GF-D8 (cell line): ENCODE data around the gene ITFG2.
A peak's percentile ranks its signal among the peaks of the same experiment; 100 is the strongest.

Source experiments
- DNase-seq: peaks from one replicate; lab custom pipeline; 2025; lab: John Stamatoyannopoulos, UW

ITFG2 gene

DNA sequence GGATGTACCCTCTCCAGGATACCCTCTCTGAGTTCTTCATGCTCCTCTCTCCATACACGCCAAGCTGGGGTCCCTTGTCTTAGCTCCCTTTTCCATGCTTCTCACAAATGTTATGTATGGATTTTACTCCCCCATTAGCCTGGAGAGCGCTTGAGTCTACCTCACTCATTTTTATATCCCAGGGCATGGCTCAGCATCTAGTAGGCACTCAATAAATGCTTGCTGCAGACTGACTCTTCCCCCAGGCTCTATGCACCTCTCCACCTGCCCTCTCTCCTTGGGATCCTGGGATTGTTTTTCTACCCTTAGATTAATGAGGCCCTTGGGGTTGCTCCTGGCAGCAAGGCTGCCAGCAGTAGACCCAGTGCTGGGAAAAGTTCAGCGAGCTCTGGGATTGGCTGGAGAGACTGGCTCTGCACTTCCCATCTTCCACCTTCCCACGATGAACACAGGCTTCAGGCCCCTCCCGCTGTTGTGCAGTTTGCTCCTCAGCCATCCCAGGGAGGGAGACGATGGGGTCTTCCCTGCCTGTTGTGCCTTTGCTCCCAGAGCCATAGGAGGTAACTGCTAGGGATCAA lies 20.2 kb downstream of the ITFG2 start:
- DNase-seq, result no peak

DNA sequence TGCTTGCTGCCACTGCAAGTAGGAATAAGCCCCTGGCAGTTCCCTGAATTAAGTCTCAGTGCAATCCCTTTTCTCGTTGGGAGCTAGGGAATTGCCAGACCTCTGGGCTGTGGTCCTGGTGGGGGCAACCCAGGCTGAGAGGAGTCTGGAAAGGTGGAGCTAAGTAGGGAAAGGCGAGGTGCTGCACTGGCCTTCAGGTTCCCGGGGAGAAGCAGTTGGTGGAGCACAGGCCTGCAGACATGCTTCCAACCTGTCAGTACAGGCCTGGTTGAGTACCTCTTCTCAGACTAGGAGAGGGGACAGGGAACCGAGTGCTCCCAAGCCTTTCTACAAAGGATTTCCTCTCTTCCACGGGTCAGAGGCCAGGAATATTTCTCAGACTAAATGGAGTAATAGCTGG lies 20.9 kb downstream of the ITFG2 start:
- DNase-seq, result no peak

DNA sequence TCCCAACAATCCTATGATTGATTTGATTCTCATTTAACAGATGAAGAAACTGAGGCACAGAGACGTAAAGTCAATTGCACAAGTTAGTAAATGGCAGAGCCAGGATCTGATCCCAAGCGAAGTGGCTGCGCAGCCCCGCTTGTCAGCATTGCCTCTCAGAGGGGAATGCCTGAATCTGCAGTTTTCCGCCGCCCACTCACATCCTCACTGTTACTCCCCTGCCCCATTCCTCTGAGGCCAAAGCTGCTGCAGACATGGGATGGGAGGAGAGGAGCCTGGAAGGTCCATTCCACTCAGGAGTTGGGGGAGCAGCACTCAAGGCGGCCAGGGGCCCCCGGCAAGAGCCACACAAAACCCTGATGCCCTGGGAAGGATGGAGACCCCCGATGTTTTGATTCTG lies 21.3 kb downstream of the ITFG2 start:
- DNase-seq, result no peak

DNA sequence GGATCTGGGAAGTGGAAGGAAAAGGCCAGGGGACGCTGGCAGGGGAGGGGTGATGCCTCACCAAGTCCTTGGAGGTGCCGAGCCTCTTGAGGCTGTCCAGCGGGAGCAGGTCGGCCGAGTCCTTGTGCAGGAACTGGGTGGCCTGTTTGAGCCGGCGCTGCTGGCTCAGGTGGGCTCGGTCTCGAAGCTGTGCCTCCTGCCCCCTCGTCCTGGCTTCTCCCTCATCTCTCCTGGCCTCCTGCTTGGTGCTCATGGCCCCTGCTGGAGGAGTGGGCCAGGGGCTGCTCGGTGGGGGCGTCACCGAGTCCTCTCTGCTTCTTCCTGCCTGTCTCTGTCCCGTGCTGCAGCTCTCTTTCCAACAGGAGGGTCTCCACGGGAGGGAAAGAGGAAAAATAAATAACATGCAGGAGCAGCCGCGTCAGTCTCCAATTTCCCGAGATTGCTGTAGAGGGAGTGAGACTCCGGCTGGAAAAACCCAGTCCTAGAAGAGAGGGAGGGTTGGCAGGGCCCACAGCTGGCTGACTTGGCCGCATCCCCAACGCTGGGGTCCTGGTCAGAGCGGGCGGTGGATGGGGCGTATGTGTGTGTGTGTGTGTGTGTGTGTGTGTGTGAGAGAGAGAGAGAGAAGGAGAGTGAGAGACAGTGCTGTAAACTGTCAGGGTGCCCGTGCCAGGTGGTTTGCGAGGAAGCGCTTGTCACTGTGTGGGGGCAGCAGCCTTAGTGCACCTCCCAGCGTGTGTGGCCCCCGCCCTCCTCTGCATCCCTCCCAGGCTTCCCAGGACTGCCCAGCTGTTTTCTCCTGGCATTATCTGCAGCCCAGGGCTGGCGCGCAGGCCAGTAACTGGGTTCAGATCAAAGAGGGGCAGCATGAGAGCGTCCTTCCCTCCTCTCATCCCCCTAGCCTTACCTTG lies 22.4 kb downstream of the ITFG2 start, which contains the start of gene NRIP2:
Gene NRIP2 (minus strand): TSS at position 455 of the 911 bp plus-strand sequence. CDS start 52 bp downstream, at position 403.
- no peak for DNase-seq

DNA sequence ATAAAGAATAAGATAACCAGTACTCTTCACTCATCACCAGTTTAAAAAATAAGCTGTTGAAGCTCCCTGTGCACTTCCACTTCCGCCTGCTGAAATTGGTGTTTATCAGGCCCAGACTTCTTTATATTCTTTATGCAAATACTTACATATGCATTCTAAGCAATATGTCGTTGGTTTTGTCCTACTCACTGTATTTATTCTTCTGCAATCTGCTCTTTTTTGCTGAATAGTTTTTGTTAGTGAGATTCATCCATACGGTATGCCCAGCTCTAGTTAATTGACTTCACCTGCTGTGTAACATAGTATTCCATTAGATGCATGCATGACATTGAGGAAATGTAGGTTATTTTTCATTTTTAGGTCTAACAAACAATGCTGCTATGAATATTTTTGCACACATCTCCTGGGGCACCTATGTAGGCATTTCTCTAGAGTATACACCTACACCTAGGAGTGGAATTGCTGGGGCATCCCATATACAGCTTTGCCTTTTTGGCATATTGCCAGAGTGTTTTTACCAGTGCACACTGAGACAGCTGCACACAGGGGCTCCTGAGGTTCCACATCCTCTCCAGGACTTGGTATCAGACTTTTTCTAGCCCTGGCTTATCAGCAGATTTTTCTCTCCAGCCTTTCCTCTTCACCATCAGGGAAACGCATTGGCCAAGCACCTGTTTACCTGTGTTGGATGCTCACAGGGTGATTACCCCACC lies 23.4 kb downstream of the ITFG2 start:
- no peak for DNase-seq

DNA sequence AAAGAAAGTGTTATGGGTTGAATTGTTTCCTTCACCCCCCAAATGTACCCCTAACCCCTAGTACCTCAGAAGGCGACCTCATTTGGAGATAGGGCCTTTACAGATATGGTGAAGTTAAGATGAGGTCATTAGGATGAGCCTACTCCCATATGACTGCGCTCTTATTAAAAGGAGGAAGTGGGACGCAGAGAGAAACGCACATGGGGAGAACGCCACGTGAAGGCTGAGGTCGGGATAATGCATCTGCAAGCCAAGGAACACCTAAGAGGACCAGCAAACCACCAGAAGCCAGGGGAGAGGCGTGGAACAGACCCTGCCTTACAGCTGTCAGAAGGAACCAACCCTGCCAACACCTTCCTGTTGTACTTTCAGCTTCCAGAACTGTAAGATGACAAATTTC lies 24.1 kb downstream of the ITFG2 start:
- DNase-seq, result peak; percentile 27

DNA sequence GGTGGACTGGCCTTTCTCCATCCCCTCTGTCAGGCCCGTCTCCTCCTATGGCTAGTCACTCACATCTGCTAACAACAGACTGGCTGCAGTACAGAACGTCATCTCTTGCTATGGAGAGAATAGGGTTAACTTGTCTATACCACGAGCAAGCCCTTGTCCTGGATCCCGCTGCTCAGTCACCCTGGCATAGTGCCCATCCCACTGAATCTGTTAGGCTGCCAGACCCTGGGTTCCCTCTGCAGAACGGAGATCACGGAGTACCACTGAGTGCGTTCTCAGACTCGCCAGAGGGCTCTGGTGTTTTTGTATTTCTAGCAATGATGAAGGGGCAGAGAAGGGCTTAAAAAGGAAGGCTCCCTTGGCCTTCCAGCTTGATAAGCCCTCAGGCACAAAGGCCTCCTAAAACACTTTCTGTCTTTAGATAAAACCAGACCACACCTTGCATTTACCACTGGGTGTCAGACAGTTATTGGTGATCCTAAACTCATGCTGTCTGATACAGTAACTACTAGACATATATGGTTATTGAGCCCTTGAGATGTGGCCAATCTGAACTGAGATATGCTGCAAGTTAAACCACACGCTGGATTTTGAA lies 28.7 kb downstream of the ITFG2 start:
- DNase-seq, result no peak

DNA sequence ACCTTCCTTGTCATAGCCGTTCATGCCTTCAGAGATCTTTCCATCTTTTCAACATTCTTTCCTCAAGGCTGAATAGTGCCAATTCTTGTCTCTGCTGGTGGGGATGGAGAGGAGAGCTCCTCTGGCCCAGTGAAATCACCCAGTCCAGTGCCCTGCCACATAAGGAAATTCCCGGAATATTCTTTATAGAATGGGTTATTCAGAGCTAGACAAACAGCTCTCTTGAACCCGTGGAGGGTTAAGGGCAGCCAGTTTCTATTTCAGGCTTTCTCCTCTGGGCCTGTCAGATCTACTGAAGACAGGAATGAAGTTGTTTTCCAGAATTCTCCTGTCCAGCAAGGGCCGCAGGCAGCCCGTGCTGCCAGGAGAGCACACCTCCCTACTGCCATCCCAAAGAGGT lies 30.5 kb downstream of the ITFG2 start:
- DNase-seq, result no peak

DNA sequence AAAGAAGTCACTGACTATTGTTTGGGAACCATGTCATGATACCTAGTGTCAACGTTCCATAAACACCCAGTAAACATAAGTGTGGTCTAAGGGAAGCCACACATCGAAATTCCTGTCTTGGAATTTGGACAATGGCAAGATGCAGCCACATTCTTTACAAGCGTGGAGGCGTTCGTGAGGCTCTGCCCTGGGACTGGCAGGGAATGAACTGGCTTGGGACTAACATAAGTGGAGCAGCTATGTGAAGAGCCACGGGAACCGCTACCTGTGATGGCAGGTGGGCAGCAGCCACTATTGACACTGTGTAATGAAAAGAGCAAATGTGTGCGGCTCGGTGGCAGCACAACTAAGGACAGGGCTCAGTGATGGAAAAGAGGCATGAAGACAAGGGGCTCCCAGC lies 32.3 kb downstream of the ITFG2 start:
- DNase-seq, result no peak

DNA sequence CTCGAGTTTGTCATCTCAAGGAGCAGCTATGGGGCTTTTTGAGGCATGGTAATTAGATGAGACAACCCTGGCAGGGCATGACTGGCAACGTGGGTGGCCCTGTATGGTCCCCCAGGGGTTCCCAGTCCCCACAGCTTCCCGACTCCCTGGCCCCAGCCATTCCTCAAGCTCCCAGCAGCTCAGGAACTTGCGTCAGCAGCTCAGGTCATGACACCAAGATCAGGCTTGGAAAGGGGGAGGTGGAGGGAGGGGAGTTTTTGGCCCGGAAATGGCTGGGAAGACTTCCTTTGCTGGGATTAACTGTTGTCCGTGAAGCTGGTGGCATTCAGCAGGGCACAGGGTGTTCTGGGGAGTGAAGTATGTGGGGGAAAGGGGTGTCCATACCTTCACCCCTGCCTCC lies 32.8 kb downstream of the ITFG2 start:
- no peak for DNase-seq

DNA sequence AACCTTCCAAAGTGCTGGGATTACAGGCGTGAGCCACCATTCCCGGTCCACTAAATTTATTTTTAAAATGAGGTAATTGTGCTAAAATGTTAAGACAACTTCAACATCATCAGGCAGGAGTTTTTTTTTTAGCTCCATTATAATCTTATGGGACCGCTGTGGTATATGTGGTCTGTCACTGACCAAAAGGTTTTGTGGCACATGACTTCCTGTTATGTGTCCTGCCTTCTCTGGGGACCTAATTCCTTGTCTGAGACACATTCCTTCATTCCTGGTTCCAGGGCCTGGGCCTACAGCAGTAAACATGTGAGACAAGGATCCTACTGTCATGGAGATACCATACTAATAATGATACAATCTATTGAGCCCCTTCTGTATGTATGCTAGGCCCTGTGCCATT lies 39.5 kb downstream of the ITFG2 start:
- DNase-seq, result no peak

DNA sequence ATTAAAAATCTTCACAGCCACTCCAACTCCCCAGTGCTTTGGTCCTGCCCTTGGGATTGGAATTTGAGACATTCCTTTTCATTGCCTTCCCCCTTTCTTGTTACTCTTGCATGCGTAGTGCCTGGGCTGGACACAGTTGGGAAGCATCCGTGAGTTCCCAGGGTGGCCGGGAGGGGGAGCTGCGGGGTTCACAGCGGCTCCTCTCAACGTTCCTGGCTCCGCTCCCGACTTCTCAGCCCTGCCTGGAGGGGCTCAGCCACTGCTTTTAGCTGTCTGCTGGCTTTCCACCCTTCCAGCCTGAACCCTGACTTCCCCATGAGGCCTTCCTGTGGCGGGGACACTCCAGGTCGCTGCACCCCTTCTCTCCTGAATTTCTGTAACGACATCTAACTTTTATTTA lies 41.2 kb downstream of the ITFG2 start:
- DNase-seq, result no peak

DNA sequence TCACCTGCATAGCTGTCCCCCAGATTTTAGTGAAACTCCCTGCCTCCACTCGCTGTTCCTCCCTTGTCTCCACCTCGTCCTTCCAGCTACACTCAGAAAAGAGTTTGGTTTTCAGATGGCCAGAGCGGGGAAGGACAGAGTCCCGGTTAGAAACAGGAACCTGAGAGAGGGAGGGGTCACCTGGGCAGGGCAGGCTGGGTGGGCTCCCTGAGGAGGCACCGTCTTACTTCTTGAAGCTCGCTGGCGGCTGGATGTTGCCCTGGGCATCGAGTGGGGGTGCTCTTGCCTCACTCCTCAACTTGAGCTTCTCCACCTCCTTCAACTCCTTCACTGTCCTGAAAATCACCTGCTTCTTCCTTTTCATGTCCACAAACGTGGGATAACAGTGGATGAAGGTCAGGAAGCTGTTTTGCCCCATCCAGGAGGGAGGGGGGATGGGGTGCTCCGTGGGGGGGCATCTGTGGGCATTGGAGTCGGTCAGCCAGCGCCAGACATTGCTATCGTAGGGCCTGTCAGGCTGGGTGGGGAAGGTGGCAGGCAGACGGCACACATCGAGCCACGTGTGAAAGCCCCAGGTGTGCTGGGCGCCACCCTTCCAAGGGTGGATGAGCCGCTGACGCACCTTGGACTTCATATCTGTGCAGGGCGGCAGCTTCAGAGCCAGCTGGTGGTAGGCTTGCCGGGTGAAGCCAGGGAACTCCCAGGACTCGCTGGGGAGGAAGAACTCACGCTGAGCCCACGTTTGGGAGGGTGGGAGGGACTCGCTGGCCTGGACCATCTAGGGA lies 42.4 kb downstream of the ITFG2 start:
- DNase-seq, result no peak

DNA sequence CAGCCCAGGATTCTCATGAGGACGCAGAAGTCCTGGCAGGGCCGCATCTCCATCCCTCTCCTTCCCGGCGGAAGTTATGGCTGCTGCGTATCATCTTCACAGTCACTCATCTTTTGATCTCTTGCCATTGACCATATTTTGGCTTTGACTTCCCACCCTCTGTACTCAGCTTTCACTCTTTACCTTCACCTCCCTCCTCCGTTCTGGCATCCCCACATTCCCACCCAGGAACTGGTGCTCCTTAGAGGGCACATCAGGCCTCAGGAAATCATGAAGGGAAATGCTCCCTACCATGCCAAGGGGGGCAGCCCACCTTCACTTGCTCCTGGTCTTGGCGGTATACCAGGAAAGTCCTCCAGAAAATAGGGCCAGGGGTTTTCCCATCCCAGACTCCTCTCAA lies 43.1 kb downstream of the ITFG2 start:
- DNase-seq, result no peak

DNA sequence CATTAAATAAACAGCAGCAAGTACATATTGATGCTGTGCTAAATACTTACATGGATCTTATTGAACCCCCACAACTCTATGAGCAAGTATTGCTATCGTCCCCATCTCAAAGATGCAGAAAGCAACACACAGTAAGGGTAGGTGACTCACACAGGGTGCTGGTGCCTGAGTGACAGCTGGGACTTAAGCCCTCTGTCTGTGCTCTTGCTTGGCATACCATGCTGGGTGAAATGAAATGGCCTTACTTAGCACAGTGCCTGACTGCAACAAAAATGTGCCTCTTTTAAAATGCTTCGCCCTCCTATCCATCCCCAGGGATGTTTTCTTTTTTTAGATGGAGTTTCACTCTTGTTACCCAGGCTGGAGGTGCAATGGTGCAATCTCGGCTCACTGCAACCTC lies 43.6 kb downstream of the ITFG2 start:
- no peak for DNase-seq

DNA sequence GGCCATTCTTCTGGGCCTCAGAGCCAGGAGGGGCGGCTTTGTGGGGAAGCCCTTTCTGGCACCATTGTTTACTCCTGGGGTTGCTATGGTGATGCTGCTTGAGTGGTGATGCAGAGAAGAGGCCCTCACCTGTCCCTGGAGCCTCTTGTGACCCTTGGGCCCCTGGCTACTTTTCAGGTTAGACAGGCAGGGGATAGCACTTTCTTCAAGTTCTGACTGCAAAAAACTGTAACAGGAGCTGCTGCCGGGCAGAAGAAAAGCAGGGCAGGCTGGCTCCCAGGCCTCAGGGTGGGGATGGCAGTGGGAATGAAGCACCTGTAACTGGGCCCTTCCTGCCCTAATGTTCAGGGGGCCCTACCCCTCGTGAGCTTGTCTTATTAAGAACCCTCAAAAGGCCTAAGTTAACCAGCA lies 44.6 kb downstream of the ITFG2 start, which contains the start of gene TEX52:
Gene TEX52 (minus strand): TSS at position 19 of the 411 bp plus-strand sequence. CDS start 13 bp downstream, at position 6.
- DNase-seq, result no peak

DNA sequence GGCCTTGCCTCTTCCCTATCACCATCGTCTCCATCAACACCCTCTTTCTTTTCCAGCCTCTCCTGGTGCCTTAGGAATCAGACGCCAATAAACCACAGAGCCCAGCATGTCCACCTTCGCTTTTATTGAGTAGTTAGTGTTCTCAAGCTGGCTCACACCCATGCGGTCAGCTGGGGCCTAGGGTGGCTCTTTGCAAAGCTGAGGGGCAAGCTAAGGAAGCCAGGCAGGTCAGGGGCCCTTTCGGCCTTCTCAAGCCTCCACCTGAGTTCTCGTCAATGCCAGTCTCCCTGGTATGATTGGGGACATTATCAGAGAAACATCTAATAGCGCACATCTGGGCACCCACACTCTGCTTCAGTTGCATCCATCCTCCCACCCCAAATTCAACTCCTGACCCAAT lies 45.1 kb downstream of the ITFG2 start:
- no peak for DNase-seq

DNA sequence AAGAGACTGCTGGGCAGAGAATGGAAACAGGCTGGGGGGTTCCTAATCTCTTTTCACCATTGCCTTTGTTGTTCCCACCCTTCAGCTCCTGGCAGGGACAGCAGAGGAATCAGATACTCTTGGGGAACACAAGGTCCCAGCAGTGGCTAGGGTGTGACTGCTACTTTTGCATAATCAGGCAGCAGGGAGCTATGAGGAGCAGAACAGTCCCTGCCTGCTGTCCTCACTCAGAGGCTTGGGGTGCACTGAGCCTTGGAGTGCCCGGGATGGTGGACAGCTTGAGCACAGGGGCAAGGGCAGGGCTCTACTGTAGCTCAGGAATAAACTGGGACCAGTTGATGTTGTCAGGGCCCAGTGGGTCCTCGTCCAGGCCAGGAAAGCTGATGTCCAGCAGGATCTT lies 45.9 kb downstream of the ITFG2 start:
- DNase-seq, result no peak

DNA sequence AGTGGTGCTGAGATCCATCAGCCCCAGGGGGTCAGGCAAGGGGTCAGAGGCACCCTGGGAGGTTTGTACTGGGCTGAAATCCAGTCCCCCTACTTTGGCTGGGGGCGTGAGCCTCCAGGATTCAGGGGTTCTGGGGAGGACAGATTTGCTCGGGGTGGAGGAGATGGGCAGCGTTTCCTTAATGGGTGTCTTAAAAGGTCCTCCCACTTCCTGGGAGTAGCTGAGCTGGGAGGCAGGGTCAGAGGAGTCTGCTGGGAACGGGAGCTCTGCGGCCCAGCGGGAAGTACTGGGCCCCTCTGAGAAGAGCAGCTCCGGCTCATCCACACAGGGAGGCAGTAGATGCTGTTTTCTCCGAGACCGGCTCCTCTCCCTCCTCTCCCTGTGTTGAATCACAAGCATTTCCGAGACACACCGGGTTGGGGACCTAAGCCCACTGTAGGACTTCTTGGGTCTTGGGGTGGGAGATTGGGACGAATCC lies 46.5 kb downstream of the ITFG2 start:
- no peak for DNase-seq

DNA sequence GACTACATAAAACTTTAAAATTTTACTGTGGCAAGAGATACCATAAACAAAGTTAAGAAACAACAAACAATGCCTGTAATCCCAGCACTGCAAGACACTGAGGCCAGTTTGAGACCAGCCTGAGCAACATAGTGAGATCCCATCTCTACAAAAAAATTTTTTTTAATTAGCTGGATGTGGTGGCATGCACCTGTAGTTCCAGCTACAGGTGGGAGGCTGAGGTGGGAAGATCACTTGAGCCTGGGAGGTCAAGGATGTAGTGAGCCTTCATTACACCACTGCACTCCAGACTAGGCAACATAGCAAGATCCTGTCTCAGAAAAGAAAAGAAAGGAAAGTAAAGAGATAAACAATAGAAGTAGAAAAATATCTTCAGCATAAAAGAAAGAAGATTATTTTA lies 47.7 kb downstream of the ITFG2 start:
- DNase-seq, result no peak

DNA sequence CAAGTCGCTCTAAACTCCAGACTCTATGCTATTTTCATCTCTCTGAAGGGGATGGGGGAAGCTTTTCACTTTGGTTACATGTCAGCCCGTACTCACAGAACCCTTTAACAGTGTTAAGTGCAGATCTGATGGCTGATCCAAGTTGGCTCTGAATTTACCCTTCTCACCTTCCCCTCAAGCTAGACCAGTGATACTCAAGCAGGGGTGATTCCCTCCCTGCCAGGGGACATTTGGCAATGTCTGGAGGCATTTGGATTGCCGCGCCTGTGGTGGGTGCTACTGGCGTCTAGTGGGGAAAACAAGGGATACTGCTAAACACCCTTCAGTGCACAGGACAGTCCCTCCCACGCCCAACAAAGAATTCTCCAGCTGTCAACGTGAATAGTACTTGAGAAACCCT lies 50.4 kb downstream of the ITFG2 start:
- no peak for DNase-seq
